H1 (cell line): ENCODE results near the gene LRRK1. TPM values are rescaled to one million over a fixed set of nuclear protein-coding genes. Genes with fewer than 3 reads are reported as not detected.

Experiments
- ASH2L ChIP-seq: fragments of 200-600, 300-600 bp; sonication (generic); IDR thresholded peaks from one replicate; pipeline ENCODE4 v1.7.1; 2017; ENCODE audit warnings: low read length
- EP300 ChIP-seq, 2 experiments: IDR thresholded peaks; 1 replicate in 1 of 2; 2 replicates in 1 of 2; pipeline ENCODE4 v1.6.1; 2011 to 2012; ENCODE audit warnings: low read depth in 2 of 2, low read length in 2 of 2, mild to moderate bottlenecking in 2 of 2, borderline replicate concordance in 1 of 2, inconsistent platforms in 1 of 2, moderate library complexity in 1 of 2
- EZH2 ChIP-seq: fragments of 200-600 bp; sonication (generic); IDR thresholded peaks from 2 replicates; pipeline ENCODE4 v1.7.1; 2012; ENCODE audit warnings: low read depth, mild to moderate bottlenecking, moderate library complexity, low read length, inconsistent platforms; ENCODE audit not compliant: severe bottlenecking
- KDM1A ChIP-seq: fragments of 200-600, 300-600 bp; sonication (generic); IDR thresholded peaks from 2 replicates; pipeline ENCODE4 v1.7.1; 2016; ENCODE audit warnings: mild to moderate bottlenecking, low read length, borderline replicate concordance
- KDM5A ChIP-seq: fragments of 200-600 bp; IDR thresholded peaks from 2 replicates; pipeline ENCODE4 v1.7.1; 2012; ENCODE audit warnings: mild to moderate bottlenecking, low read length, inconsistent platforms, mixed read lengths
- NRF1 ChIP-seq: IDR thresholded peaks from 2 replicates; pipeline ENCODE4 v1.6.1; 2011; ENCODE audit warnings: mild to moderate bottlenecking, low read depth, low read length, improper control_type of control experiment
- POU5F1 ChIP-seq: IDR thresholded peaks from 2 replicates; pipeline ENCODE4 v1.6.1; 2011; ENCODE audit warnings: low read depth, mild to moderate bottlenecking, low read length, moderate library complexity
- RBBP5 ChIP-seq: IDR thresholded peaks from 2 replicates; pipeline ENCODE4 v1.7.1; 2012; ENCODE audit warnings: low read depth, mild to moderate bottlenecking, inconsistent platforms, low read length, moderate library complexity, borderline replicate concordance
- SIRT6 ChIP-seq: IDR thresholded peaks from one replicate; pipeline ENCODE4 v1.7.1; 2012; ENCODE audit warnings: low read length, inconsistent platforms
- SP1 ChIP-seq: IDR thresholded peaks from 2 replicates; pipeline ENCODE4 v1.6.1; 2011; ENCODE audit warnings: low read depth, low read length
- TBP ChIP-seq: IDR thresholded peaks from 2 replicates; pipeline ENCODE4 v1.6.1; 2011; ENCODE audit warnings: low read depth, low read length, improper control_type of control experiment
- polyA plus RNA-seq, 7 experiments: library from polyadenylated mRNA; depleted of rRNA in 3 of 7; stranded (reverse) in 5 of 7; unstranded in 2 of 7; fragments of >200 nt in 5 of 7; fragments of 200-250 nt in 2 of 7; gene quantifications; 1 replicate in 5 of 7; 2 replicates in 1 of 7; 4 replicates in 1 of 7; pipeline versions ENCODE4 v1.2.1 to v1.2.3, GENCODE V29; 2011 to 2013; ENCODE audit warnings: missing spikeins in 2 of 7, mixed read lengths in 2 of 7
- total RNA-seq: library from RNA; stranded (reverse); fragmentation: NEBNext Ultra II Directional; extraction: Animal tissue kit (Norgen Biotek cat#: 25700); gene quantifications from 2 replicates; pipeline ENCODE4 v1.2.1, GENCODE V29; 2021
- TF ChIP-seq, protein P1 (sequence below): fragments of 300-600 bp; sonication (generic); IDR thresholded peaks from 2 replicates; pipeline ENCODE4 v1.7.1; 2012; ENCODE audit warnings: low read length, moderate library complexity, mild to moderate bottlenecking, inconsistent platforms; ENCODE audit not compliant: insufficient replicate concordance

LRRK1 gene
- total and polyA plus RNA-seq, 2 of the 8 experiments (the other 6 are each of a cell fraction or from before 2014, with no cell fraction given), result 1.2 to 3.6 TPM

DNA sequence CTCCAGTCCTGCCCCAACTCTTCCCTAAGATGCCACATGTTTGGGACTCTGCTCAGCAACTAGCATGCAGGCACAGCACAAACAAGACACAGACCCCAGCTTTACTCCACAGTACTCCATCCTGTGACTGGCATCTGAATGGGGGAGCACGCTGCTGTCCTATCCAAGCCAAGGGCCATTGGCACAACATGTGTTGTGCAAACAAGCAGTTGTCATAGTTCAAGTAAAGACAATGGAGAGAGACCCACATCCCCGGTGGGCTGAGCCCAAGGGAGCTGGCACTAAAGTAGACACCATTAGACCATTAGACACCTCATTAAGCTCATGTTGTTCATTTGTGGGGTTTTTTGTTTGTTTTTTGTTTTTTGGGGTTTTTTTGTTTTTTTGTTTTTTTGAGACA is 200.0 kb downstream of the LRRK1 start (continued):
- TF ChIP-seq, protein P1, sequence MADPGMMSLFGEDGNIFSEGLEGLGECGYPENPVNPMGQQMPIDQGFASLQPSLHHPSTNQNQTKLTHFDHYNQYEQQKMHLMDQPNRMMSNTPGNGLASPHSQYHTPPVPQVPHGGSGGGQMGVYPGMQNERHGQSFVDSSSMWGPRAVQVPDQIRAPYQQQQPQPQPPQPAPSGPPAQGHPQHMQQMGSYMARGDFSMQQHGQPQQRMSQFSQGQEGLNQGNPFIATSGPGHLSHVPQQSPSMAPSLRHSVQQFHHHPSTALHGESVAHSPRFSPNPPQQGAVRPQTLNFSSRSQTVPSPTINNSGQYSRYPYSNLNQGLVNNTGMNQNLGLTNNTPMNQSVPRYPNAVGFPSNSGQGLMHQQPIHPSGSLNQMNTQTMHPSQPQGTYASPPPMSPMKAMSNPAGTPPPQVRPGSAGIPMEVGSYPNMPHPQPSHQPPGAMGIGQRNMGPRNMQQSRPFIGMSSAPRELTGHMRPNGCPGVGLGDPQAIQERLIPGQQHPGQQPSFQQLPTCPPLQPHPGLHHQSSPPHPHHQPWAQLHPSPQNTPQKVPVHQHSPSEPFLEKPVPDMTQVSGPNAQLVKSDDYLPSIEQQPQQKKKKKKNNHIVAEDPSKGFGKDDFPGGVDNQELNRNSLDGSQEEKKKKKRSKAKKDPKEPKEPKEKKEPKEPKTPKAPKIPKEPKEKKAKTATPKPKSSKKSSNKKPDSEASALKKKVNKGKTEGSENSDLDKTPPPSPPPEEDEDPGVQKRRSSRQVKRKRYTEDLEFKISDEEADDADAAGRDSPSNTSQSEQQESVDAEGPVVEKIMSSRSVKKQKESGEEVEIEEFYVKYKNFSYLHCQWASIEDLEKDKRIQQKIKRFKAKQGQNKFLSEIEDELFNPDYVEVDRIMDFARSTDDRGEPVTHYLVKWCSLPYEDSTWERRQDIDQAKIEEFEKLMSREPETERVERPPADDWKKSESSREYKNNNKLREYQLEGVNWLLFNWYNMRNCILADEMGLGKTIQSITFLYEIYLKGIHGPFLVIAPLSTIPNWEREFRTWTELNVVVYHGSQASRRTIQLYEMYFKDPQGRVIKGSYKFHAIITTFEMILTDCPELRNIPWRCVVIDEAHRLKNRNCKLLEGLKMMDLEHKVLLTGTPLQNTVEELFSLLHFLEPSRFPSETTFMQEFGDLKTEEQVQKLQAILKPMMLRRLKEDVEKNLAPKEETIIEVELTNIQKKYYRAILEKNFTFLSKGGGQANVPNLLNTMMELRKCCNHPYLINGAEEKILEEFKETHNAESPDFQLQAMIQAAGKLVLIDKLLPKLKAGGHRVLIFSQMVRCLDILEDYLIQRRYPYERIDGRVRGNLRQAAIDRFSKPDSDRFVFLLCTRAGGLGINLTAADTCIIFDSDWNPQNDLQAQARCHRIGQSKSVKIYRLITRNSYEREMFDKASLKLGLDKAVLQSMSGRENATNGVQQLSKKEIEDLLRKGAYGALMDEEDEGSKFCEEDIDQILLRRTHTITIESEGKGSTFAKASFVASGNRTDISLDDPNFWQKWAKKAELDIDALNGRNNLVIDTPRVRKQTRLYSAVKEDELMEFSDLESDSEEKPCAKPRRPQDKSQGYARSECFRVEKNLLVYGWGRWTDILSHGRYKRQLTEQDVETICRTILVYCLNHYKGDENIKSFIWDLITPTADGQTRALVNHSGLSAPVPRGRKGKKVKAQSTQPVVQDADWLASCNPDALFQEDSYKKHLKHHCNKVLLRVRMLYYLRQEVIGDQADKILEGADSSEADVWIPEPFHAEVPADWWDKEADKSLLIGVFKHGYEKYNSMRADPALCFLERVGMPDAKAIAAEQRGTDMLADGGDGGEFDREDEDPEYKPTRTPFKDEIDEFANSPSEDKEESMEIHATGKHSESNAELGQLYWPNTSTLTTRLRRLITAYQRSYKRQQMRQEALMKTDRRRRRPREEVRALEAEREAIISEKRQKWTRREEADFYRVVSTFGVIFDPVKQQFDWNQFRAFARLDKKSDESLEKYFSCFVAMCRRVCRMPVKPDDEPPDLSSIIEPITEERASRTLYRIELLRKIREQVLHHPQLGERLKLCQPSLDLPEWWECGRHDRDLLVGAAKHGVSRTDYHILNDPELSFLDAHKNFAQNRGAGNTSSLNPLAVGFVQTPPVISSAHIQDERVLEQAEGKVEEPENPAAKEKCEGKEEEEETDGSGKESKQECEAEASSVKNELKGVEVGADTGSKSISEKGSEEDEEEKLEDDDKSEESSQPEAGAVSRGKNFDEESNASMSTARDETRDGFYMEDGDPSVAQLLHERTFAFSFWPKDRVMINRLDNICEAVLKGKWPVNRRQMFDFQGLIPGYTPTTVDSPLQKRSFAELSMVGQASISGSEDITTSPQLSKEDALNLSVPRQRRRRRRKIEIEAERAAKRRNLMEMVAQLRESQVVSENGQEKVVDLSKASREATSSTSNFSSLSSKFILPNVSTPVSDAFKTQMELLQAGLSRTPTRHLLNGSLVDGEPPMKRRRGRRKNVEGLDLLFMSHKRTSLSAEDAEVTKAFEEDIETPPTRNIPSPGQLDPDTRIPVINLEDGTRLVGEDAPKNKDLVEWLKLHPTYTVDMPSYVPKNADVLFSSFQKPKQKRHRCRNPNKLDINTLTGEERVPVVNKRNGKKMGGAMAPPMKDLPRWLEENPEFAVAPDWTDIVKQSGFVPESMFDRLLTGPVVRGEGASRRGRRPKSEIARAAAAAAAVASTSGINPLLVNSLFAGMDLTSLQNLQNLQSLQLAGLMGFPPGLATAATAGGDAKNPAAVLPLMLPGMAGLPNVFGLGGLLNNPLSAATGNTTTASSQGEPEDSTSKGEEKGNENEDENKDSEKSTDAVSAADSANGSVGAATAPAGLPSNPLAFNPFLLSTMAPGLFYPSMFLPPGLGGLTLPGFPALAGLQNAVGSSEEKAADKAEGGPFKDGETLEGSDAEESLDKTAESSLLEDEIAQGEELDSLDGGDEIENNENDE, result no peak
- TF ChIP-seq KDM1A (no peak), EP300 (IDR thresholded peaks at IDR 0.05; ENCODE audit: borderline replicate concordance in 1 of 2, low read depth in 2 of 2, low read length in 2 of 2) (no peak), TBP (no peak), SP1 (no peak), SIRT6 (no peak), EZH2 (no peak), ASH2L (no peak), RBBP5 (no peak), NRF1 (no peak), POU5F1 (no peak), KDM5A (no peak)
